Cardiac fibroblast (primary cell): ENCODE results near the gene MST1R.
"Not testable (repeated sequence)": the region's sequence is repeated elsewhere in the genome, so short reads cannot be mapped to it uniquely, and the experiment has no call there.

Experiments
- DNase-seq, 2 donors: peaks; one replicate each; pipeline versions ENCODE4 v3.0.0 to v3.0.0-alpha.2; 2010; ENCODE audit warnings: low read depth in 2 of 2
- H3K4me3 ChIP-seq, 2 donors: replicated peaks in 1 of 2; 1 replicate in 1 of 2; 2 replicates in 1 of 2; pipeline ENCODE4 v1.5.1; 2011; ENCODE audit warnings: low read depth in 2 of 2, low read length in 2 of 2, mild to moderate bottlenecking in 2 of 2, moderate library complexity in 1 of 2
- CTCF ChIP-seq: IDR thresholded peaks from one replicate; pipeline ENCODE4 v1.5.1; 2011; ENCODE audit warnings: low read depth, mild to moderate bottlenecking, low read length, inconsistent platforms

Gene MST1R

GRCh38 chr3:49925485-49925884, 21.8 kb upstream of the MST1R start:
- DNase-seq = no peak
- TF ChIP-seq CTCF = no peak
- H3K4me3 ChIP-seq = no peak overlapping the region

GRCh38 chr3:49924683-49925082, 21.0 kb upstream of the MST1R start:
- DNase-seq = peak; percentile 61 to 90
- H3K4me3 ChIP-seq = no peak overlapping the region
- no peak for TF ChIP-seq CTCF

- not testable (repeated sequence) for H3K4me3 ChIP-seq, DNase-seq
These were observed 14.3 kb upstream of the MST1R start for GRCh38 chr3:49917806-49918590.

GRCh38 chr3:49916686-49917085, 13.0 kb upstream of the MST1R start:
- no peak overlapping the region for H3K4me3 ChIP-seq
- DNase-seq = peak; percentile 52
- no peak for TF ChIP-seq CTCF

GRCh38 chr3:49914906-49915305, 11.2 kb upstream of the MST1R start:
- no peak for DNase-seq
- no peak for TF ChIP-seq CTCF

GRCh38 chr3:49912881-49913281, 9.2 kb upstream of the MST1R start:
- H3K4me3 ChIP-seq = no peak overlapping the region
- DNase-seq = no peak
- TF ChIP-seq CTCF = no peak

More at GRCh38 chr3:49914906-49915305, 11.2 kb upstream of the MST1R start:
- H3K4me3 ChIP-seq = no peak overlapping the region

GRCh38 chr3:49911611-49912010, 7.9 kb upstream of the MST1R start:
- no peak for DNase-seq
- no peak for TF ChIP-seq CTCF
- no peak overlapping the region for H3K4me3 ChIP-seq
